ENCODE data around the gene ABCB6.

Gene ABCB6

GRCh38 chr2:219182331-219183150 lies 36.2 kb downstream of the ABCB6 start:
- TF ChIP-seq ELK4 (IDR thresholded peaks at IDR 0.05; ENCODE audit: borderline replicate concordance, low read depth, low read length), result no peak
- TF ChIP-seq ZNF157 (tag by site-specific recombination; IDR thresholded peaks at IDR 0.05), result no peak
- TF ChIP-seq HIC1 (tag by site-specific recombination; IDR thresholded peaks at IDR 0.05), result no peak
- no peak for TF ChIP-seq PRDM1 (tag by site-specific recombination; IDR thresholded peaks at IDR 0.05)
- no peak for TF ChIP-seq ZNF362 (tag by site-specific recombination; IDR thresholded peaks at IDR 0.05)
- TF ChIP-seq ZNF404 (tag by site-specific recombination; IDR thresholded peaks at IDR 0.05), result no peak
- no peak for TF ChIP-seq YY2 (tag by site-specific recombination; IDR thresholded peaks at IDR 0.05)
- no peak for TF ChIP-seq ZNF112 (tag by site-specific recombination; IDR thresholded peaks at IDR 0.05)
- TF ChIP-seq ZNF792 (tag by site-specific recombination; IDR thresholded peaks at IDR 0.05), result no peak
- no peak for TF ChIP-seq SCRT2 (tag by site-specific recombination; IDR thresholded peaks at IDR 0.05)
- no peak for TF ChIP-seq ZNF585B (tag by site-specific recombination; IDR thresholded peaks at IDR 0.05)
- no peak for TF ChIP-seq MEIS1 (CRISPR knock-in tag; IDR thresholded peaks at IDR 0.05; ENCODE audit: borderline replicate concordance)
- no peak for TF ChIP-seq ZNF701 (tag by site-specific recombination; IDR thresholded peaks at IDR 0.05)
- Histone ChIP-seq H3K4me1 (ENCODE audit: control insufficient read depth, insufficient read depth, low read length) (peaks cover 2% of the 10 kb centered on the region; the same call in 1 of the 2 replicates), H3K27ac (ENCODE audit: extremely low read depth, low read depth, low read length) (no peak overlapping the region), H3K9me3 (ENCODE audit: control insufficient read depth, insufficient read depth, low read depth, low read length) (no peaks in the 10 kb centered on the region), H3K36me3 (ENCODE audit: control insufficient read depth in 2 of 2, insufficient read depth in 1 of 2, low read length in 2 of 2) (peaks cover 0 to 60% of the 10 kb centered on the region in 2 experiments; a peak in 2 of 3 replicates), H3K4me3 (ENCODE audit: low read depth, low read length) (no peak overlapping the region)
- CTCF ChIA-PET, result interaction anchor here (0.7 to 1.7 kb wide), 4 partner anchors 11 to 378 kb away, joined by 3 to 6 read pairs (median 3); no protein-coding TSS in a partner anchor
- POLR2A ChIA-PET, result interaction anchor here (4.6 kb wide), 1 partner anchor 24 kb away, joined by 14 read pairs; the partner anchor contains the start of gene ZFAND2B

GRCh38 chr2:219181531-219181930 lies 37.2 kb downstream of the ABCB6 start:
- H3K9me3 ChIP-seq (ENCODE audit: control insufficient read depth, insufficient read depth, low read depth, low read length), result no peaks in the 10 kb centered on the region
- peaks cover 0 to 60% of the 10 kb centered on the region in 2 experiments; a peak in 2 of 3 replicates for H3K36me3 ChIP-seq (ENCODE audit: control insufficient read depth in 2 of 2, insufficient read depth in 1 of 2, low read length in 2 of 2)
- POLR2A ChIA-PET, result interaction anchor here (4.6 kb wide), 1 partner anchor 25 kb away, joined by 14 read pairs; the partner anchor contains the start of gene ZFAND2B
- H3K4me3 ChIP-seq (ENCODE audit: low read depth, low read length), result no peak overlapping the region
- TF ChIP-seq ZNF530 (tag by site-specific recombination; IDR thresholded peaks at IDR 0.05; ENCODE audit: low read depth), result no peak
- TF ChIP-seq AEBP2 (tag by site-specific recombination; IDR thresholded peaks at IDR 0.05; ENCODE audit: borderline replicate concordance), result no peak
- no peak for TF ChIP-seq ZBTB6 (tag by site-specific recombination; IDR thresholded peaks at IDR 0.05)
- TF ChIP-seq ZNF23 (tag by site-specific recombination; IDR thresholded peaks at IDR 0.05; ENCODE audit: borderline replicate concordance), result no peak
- no peak for TF ChIP-seq MEIS1 (CRISPR knock-in tag; IDR thresholded peaks at IDR 0.05; ENCODE audit: borderline replicate concordance)
- TF ChIP-seq ZNF174 (tag by site-specific recombination; IDR thresholded peaks at IDR 0.05), result no peak
- no peak for TF ChIP-seq ZNF324 (tag by site-specific recombination; IDR thresholded peaks at IDR 0.05)
- no peak for TF ChIP-seq KLF1 (tag by site-specific recombination; IDR thresholded peaks at IDR 0.05)
- H3K27ac ChIP-seq (ENCODE audit: extremely low read depth, low read depth, low read length), result no peak overlapping the region
- peaks cover 2% of the 10 kb centered on the region; the same call in 1 of the 2 replicates for H3K4me1 ChIP-seq (ENCODE audit: control insufficient read depth, insufficient read depth, low read length)
- CTCF ChIA-PET, result interaction anchor here (0.8 kb wide), 2 partner anchors 33 to 284 kb away, joined by 3 read pairs; no protein-coding TSS in a partner anchor
